CD8-positive, alpha-beta memory T cell (primary cell): ENCODE data around the gene DYNC2H1. TPM values are rescaled to one million over a fixed set of nuclear protein-coding genes. Genes with fewer than 3 reads are reported as not detected.
A peak's percentile ranks its signal among the peaks of the same experiment; 100 is the strongest.

Experiments
- CTCF ChIA-PET: fragments of 350-600 bp; sonication (Branson Sonifier 250); formaldehyde crosslinking; loops from one replicate; lab custom pipeline; 2021; ENCODE audit warnings: antibody characterized with exemption; lab: Charles Lee
- POLR2A ChIA-PET: fragments of 350-600 bp; sonication (Branson Sonifier 250); formaldehyde crosslinking; loops from one replicate; lab custom pipeline; 2021; ENCODE audit warnings: antibody characterized with exemption; lab: Charles Lee
- DNase-seq, 5 donors: peaks; one replicate each; pipeline versions ENCODE4 v3.0.0 to v3.0.0-alpha.2; 2020 to 2022; ENCODE audit warnings: mixed read lengths in 1 of 5
- H3K27ac ChIP-seq: one replicate; pipeline ENCODE4 v1.7.0; 2013; ENCODE audit warnings: low read depth, mild to moderate bottlenecking, low read length, moderate library complexity
- H3K27me3 ChIP-seq: 2 replicates; pipeline ENCODE4 v1.7.0; 2013; ENCODE audit warnings: low read length, mild to moderate bottlenecking; ENCODE audit not compliant: insufficient read depth, poor library complexity, severe bottlenecking
- H3K36me3 ChIP-seq: 2 replicates; pipeline ENCODE4 v1.7.0; 2013; ENCODE audit warnings: mild to moderate bottlenecking, low read length, moderate library complexity; ENCODE audit not compliant: insufficient read depth
- H3K4me1 ChIP-seq: 2 replicates; pipeline ENCODE4 v1.7.0; 2013; ENCODE audit warnings: mild to moderate bottlenecking, low read length, moderate library complexity; ENCODE audit not compliant: insufficient read depth
- H3K4me3 ChIP-seq: 2 replicates; pipeline ENCODE4 v1.7.0; 2013; ENCODE audit warnings: mild to moderate bottlenecking, low read length
- H3K9me3 ChIP-seq: 2 replicates; pipeline ENCODE4 v1.7.0; 2013; ENCODE audit warnings: mild to moderate bottlenecking, low read length
- H3K27ac Mint-ChIP-seq, 8 donors: one replicate each; pipeline ENCODE4 v1.8.0; 2020 to 2021; ENCODE audit warnings: mixed read lengths in 8 of 8, mild to moderate bottlenecking in 6 of 8, inconsistent platforms in 3 of 8, moderate library complexity in 3 of 8
- H3K27me3 Mint-ChIP-seq, 2 donors: one replicate each; pipeline ENCODE4 v1.8.0; 2020 to 2021; ENCODE audit warnings: mixed read lengths in 2 of 2, mild to moderate bottlenecking in 1 of 2, moderate library complexity in 1 of 2
- H3K36me3 Mint-ChIP-seq, 3 donors: one replicate each; pipeline ENCODE4 v1.8.0; 2020 to 2021; ENCODE audit warnings: mixed read lengths in 3 of 3, inconsistent platforms in 1 of 3, mild to moderate bottlenecking in 1 of 3
- H3K4me1 Mint-ChIP-seq, 3 donors: one replicate each; pipeline ENCODE4 v1.8.0; 2020 to 2021; ENCODE audit warnings: mixed read lengths in 3 of 3, inconsistent platforms in 1 of 3, mild to moderate bottlenecking in 1 of 3
- H3K4me3 Mint-ChIP-seq, 7 donors: one replicate each; pipeline ENCODE4 v1.8.0; 2020 to 2021; ENCODE audit warnings: mixed read lengths in 7 of 7, mild to moderate bottlenecking in 6 of 7, moderate library complexity in 4 of 7, inconsistent platforms in 2 of 7
- H3K9me3 Mint-ChIP-seq, 5 donors: one replicate each; pipeline ENCODE4 v1.8.0; 2020 to 2022; ENCODE audit warnings: mixed read lengths in 5 of 5, mild to moderate bottlenecking in 3 of 5, moderate library complexity in 2 of 5, inconsistent platforms in 1 of 5
- polyA plus RNA-seq: library from polyadenylated mRNA; unstranded; fragments of 300-500 nt; fragmentation: Illumina TruSeq; gene quantifications from one replicate; pipeline ENCODE4 v1.2.3, GENCODE V29; 2021
- total RNA-seq, 2 experiments: library from RNA; stranded (reverse); gene quantifications; one replicate each; pipeline ENCODE4 v1.2.3, GENCODE V29; 2021

DYNC2H1 gene
- total and polyA plus RNA-seq, 3 experiments from 2014 or later: 1.1 to 2.9 (median 2.4) TPM

DNA sequence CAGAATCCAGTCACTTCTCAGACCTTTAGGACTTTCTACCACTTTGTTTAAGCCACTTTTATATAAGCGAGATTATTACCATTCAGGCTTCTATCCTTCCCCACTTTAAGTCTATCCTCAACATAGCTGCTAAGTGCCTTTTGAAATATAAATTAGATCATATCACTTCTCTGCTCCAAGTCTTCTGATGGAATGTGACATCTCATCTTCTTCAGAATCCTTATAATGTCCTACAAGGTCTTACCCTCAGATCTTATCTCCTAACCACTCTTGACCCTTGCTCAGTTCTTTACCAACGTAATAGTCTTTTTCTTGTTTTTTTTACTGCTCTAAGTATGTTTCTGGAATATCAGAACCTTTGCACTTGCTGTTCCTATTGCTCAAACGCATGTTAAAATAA lies 188.7 kb downstream of the DYNC2H1 start:
- H3K27me3 ChIP-seq: no peaks in the 10 kb centered on the region
- no peak overlapping the region for H3K4me3 ChIP-seq
- no peak overlapping the region for H3K27ac ChIP-seq
- ChIA-PET POLR2A (no interaction called here), CTCF (no interaction called here)
- H3K4me3 Mint-ChIP-seq: no peak overlapping the region
- no peak for DNase-seq
- peaks cover 10 to 56% (median 29%) of the 10 kb centered on the region in 3 donors for H3K36me3 Mint-ChIP-seq
- H3K4me1 Mint-ChIP-seq: no peaks in the 10 kb centered on the region
- H3K9me3 ChIP-seq: peaks cover 3% of the 10 kb centered on the region
- no peaks in the 10 kb centered on the region for H3K36me3 ChIP-seq
- H3K4me1 ChIP-seq: no peaks in the 10 kb centered on the region
- H3K27me3 Mint-ChIP-seq: no peaks in the 10 kb centered on the region
- no peak overlapping the region for H3K27ac Mint-ChIP-seq
- H3K9me3 Mint-ChIP-seq: peaks cover 27 to 44% (median 36%) of the 10 kb centered on the region in 5 donors

DNA sequence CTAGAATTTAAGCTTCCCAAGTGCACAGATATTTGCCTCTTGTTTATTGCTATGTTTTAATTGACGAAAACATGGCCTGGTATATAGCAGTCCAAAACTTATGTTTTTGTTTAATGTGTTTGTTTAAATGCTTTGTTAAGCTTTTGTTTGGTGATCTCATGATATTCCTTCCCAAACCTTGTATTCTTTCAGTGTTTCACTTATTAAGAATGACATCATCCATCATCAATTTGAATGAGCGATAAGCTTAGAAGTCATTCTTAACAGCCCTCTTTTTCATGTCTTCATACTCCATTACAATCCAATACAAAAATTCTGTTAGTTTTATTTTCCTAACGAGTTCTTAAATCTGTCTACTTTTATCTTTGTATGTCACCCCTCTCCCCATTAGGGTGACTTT lies 206.0 kb downstream of the DYNC2H1 start:
- CTCF ChIA-PET: no interaction called here
- no peaks in the 10 kb centered on the region for H3K9me3 ChIP-seq
- no peaks in the 10 kb centered on the region for H3K27me3 ChIP-seq
- no peaks in the 10 kb centered on the region for H3K36me3 ChIP-seq
- H3K9me3 Mint-ChIP-seq: no peaks in the 10 kb centered on the region
- no peak overlapping the region for H3K4me3 ChIP-seq
- H3K4me3 Mint-ChIP-seq: no peak overlapping the region
- no peak overlapping the region for H3K27ac ChIP-seq
- H3K27ac Mint-ChIP-seq: no peak overlapping the region
- no peaks in the 10 kb centered on the region for H3K27me3 Mint-ChIP-seq
- H3K36me3 Mint-ChIP-seq: peaks cover 2 to 7% (median 2%) of the 10 kb centered on the region in 3 donors
- no peak for DNase-seq
- H3K4me1 Mint-ChIP-seq: no peaks in the 10 kb centered on the region
- POLR2A ChIA-PET: no interaction called here
- H3K4me1 ChIP-seq: no peaks in the 10 kb centered on the region

DNA sequence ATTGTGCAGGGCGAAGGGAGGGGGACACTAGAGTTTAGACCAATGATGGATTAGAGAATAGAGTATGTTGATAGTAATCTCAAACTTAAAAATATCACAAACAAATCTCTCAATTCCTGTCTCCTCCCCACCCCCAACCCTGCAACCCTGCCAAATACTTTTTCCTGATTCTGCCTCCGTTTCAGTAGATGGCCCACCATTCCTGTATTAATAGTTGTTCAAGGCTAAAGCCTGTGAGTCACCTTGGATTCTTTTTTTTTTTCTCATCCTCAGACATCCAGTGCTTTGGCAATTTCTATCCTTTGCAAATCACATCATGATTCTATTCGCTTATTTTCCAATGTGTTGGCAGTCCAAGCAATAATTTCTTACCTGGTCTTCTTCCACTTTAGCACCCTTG lies 207.9 kb downstream of the DYNC2H1 start:
- CTCF ChIA-PET: no interaction called here
- H3K9me3 ChIP-seq: no peaks in the 10 kb centered on the region
- Mint-ChIP-seq H3K4me1 (no peaks in the 10 kb centered on the region), H3K9me3 (no peaks in the 10 kb centered on the region), H3K27me3 (no peaks in the 10 kb centered on the region), H3K27ac (no peak overlapping the region), H3K36me3 (peaks cover 0 to 5% (median 3%) of the 10 kb centered on the region in 3 donors), H3K4me3 (no peak overlapping the region)
- no peak overlapping the region for H3K27ac ChIP-seq
- POLR2A ChIA-PET: no interaction called here
- no peak overlapping the region for H3K4me3 ChIP-seq
- no peaks in the 10 kb centered on the region for H3K4me1 ChIP-seq
- no peak for DNase-seq
- no peaks in the 10 kb centered on the region for H3K27me3 ChIP-seq
- no peaks in the 10 kb centered on the region for H3K36me3 ChIP-seq

DNA sequence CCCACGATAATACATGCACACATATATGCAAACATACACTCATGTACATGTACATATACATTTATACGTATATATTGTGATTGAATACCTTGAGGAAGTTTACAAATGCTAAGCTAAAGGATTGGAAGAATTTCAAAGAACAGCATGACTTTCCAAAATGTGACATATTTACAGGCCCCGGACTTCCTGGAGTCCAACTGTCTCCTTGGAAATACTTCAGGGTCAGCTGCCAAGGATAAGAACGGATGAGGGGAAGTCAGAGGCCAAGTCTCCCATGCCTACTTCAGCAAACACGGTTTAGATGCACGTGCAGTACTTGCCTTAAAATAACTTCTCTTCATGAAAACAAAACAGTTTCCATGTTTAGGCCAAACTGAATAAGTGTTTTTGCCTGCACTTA lies 213.6 kb downstream of the DYNC2H1 start:
- Histone ChIP-seq H3K4me3 (no peak overlapping the region), H3K36me3 (no peaks in the 10 kb centered on the region), H3K9me3 (no peaks in the 10 kb centered on the region), H3K27ac (no peak overlapping the region), H3K4me1 (peaks cover 6% of the 10 kb centered on the region), H3K27me3 (no peaks in the 10 kb centered on the region)
- H3K27me3 Mint-ChIP-seq: no peaks in the 10 kb centered on the region
- peaks cover 6 to 11% (median 8%) of the 10 kb centered on the region in 3 donors for H3K4me1 Mint-ChIP-seq
- ChIA-PET POLR2A (no interaction called here), CTCF (interaction anchor here (1.1 kb wide), 1 partner anchor 9 kb away, joined by 3 read pairs; no protein-coding TSS in a partner anchor)
- no peaks in the 10 kb centered on the region for H3K9me3 Mint-ChIP-seq
- no peak for DNase-seq
- peak overlapping the region in 1 of 8 donors; percentile 43 for H3K27ac Mint-ChIP-seq
- no peak overlapping the region for H3K4me3 Mint-ChIP-seq
- peaks cover 8 to 9% (median 9%) of the 10 kb centered on the region in 3 donors for H3K36me3 Mint-ChIP-seq

DNA sequence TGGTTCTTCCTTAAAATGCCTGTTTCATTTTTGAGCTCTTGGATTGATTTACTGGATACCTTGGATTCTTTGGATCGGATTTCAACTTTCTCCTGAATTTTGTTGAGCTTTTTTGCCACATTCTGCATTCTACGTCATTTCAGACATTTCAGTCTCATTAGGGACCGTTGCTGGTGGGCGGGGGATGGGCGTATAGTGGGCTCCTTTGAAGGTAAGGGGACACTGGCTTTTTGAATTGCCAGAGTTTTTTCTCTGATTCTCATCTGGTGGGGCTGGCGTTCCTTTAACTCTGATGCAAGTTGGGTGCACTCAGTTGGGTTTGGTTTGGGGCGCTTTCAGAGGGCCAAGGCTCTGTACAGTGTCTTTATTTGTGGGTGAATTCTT lies 216.5 kb downstream of the DYNC2H1 start:
- Mint-ChIP-seq H3K36me3 (peaks cover 9 to 10% (median 9%) of the 10 kb centered on the region in 3 donors), H3K27ac (peak overlapping the region in 1 of 8 donors; percentile 71), H3K4me3 (peak overlapping the region in 5 of 7 donors; percentile 42 to 83 (median 52)), H3K4me1 (peaks cover 6 to 11% (median 8%) of the 10 kb centered on the region in 3 donors), H3K9me3 (no peaks in the 10 kb centered on the region), H3K27me3 (no peaks in the 10 kb centered on the region)
- Histone ChIP-seq H3K27ac (no peak overlapping the region), H3K4me1 (peaks cover 6% of the 10 kb centered on the region), H3K27me3 (no peaks in the 10 kb centered on the region), H3K36me3 (no peaks in the 10 kb centered on the region), H3K9me3 (no peaks in the 10 kb centered on the region), H3K4me3 (no peak overlapping the region)
- no peak for DNase-seq
- CTCF ChIA-PET: interaction anchor here (1.3 kb wide), 1 partner anchor 275 kb away, joined by 3 read pairs; no protein-coding TSS in a partner anchor
- POLR2A ChIA-PET: no interaction called here

DNA sequence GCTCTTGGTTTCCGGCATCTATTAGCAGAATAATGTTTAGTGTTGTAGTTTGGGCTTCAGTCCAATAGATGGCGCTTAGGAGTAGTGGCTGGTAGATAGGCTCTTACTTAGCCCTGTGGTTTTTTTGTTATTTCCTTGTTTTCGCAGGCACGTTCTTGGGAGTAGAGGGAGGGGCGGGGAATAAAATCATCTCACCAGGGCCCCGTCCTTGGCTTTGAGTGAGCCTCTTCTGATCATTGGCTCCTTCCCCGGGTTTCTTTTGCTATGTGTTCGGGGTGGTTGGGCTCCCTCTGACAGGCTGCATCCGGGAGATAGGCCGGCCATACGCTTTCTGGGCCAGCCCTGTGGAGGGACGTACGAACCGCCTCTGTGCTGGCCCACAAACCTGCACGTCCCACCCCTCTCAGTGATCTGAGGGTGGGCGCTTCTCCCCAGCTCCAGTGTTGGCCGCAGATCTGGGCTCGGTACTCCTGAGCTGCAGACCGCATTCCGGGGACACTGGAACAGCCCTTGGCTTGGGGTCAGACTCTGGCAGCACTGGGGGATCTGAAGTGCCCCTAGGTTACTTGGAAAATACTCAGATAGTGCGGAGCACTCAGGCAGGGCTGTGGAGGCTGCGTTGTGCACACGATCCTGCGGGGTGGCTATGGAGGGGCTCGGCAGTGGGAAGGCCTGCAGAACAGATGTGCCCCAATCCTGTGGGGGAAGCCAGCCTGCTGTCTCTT lies 217.0 kb downstream of the DYNC2H1 start:
- CTCF ChIA-PET: interaction anchor here (1.3 kb wide), 1 partner anchor 274 kb away, joined by 3 read pairs; no protein-coding TSS in a partner anchor
- peak in 3 of 5 donors; percentile 22 to 45 (median 25) for DNase-seq
- peaks cover 6 to 11% (median 8%) of the 10 kb centered on the region in 3 donors for H3K4me1 Mint-ChIP-seq
- H3K4me1 ChIP-seq: peaks cover 6% of the 10 kb centered on the region
- H3K27ac ChIP-seq: no peak overlapping the region
- POLR2A ChIA-PET: no interaction called here
- peak overlapping the region in 1 of 8 donors; percentile 7 for H3K27ac Mint-ChIP-seq
- no peak overlapping the region for H3K4me3 ChIP-seq
- H3K4me3 Mint-ChIP-seq: peak overlapping the region in 5 of 7 donors; percentile 42 to 83 (median 52)
- no peaks in the 10 kb centered on the region for H3K9me3 ChIP-seq
- H3K36me3 Mint-ChIP-seq: peaks cover 9 to 11% (median 9%) of the 10 kb centered on the region in 3 donors
- H3K9me3 Mint-ChIP-seq: no peaks in the 10 kb centered on the region
- H3K27me3 ChIP-seq: no peaks in the 10 kb centered on the region
- no peaks in the 10 kb centered on the region for H3K36me3 ChIP-seq
- no peaks in the 10 kb centered on the region for H3K27me3 Mint-ChIP-seq

DNA sequence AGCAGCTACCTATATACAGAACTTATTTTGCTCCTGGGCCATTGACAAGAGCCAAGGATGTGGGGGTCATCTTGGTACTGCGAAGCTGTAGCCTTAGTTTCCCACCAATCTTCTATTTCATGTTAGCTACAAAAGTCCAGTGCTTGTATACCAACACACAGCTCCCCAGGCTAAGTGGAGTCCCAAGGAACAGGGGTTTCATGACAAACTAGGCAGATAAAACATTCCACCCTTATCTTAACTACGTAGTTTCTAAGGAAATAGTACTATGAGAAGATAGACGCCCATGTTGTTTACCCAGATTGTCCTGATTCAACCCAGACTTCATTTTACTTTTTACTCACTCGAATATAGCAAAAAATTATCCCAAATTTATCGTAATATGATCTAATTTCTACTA lies 218.5 kb downstream of the DYNC2H1 start:
- H3K9me3 ChIP-seq: no peaks in the 10 kb centered on the region
- Mint-ChIP-seq H3K9me3 (no peaks in the 10 kb centered on the region), H3K27me3 (no peaks in the 10 kb centered on the region), H3K27ac (no peak overlapping the region), H3K36me3 (peaks cover 7 to 11% (median 9%) of the 10 kb centered on the region in 3 donors), H3K4me3 (no peak overlapping the region), H3K4me1 (peaks cover 12 to 16% (median 16%) of the 10 kb centered on the region in 3 donors)
- no peaks in the 10 kb centered on the region for H3K36me3 ChIP-seq
- no peak overlapping the region for H3K27ac ChIP-seq
- H3K27me3 ChIP-seq: no peaks in the 10 kb centered on the region
- DNase-seq: no peak
- peaks cover 6% of the 10 kb centered on the region for H3K4me1 ChIP-seq
- ChIA-PET POLR2A (no interaction called here), CTCF (no interaction called here)
- H3K4me3 ChIP-seq: no peak overlapping the region

DNA sequence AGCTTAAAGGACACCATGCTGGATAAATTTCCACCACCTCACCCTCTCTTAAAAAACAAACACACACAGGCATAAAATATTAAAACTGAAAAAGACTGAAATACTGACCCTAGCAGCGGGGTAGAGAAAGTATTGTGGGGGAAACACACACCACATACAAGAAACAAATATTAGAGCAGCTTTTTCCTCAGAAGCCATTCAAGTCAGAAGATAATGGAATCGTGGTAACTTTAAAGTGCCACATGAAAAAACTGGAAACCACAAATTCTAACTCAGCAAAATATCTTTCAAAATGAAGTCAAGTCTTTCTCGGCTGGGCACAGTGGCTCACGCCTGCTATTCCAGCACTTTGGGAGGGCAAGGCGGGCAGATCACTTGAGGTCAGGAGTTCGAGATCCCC lies 223.2 kb downstream of the DYNC2H1 start:
- Histone ChIP-seq H3K4me3 (no peak overlapping the region), H3K27me3 (no peaks in the 10 kb centered on the region), H3K27ac (no peak overlapping the region), H3K36me3 (no peaks in the 10 kb centered on the region), H3K9me3 (no peaks in the 10 kb centered on the region), H3K4me1 (no peaks in the 10 kb centered on the region)
- Mint-ChIP-seq H3K27me3 (no peaks in the 10 kb centered on the region), H3K27ac (no peak overlapping the region), H3K4me1 (peaks cover 6 to 8% (median 6%) of the 10 kb centered on the region in 3 donors), H3K9me3 (no peaks in the 10 kb centered on the region), H3K4me3 (no peak overlapping the region), H3K36me3 (peaks cover 0 to 3% (median 0%) of the 10 kb centered on the region in 3 donors)
- ChIA-PET POLR2A (no interaction called here), CTCF (no interaction called here)
- no peak for DNase-seq
